Measurements from ENCODE around the gene STK17B.
"Not testable (repeated sequence)": the region's sequence is repeated elsewhere in the genome, so short reads cannot be mapped to it uniquely, and the experiment has no call there.

STK17B gene

GRCh38 chr2:196105951-196106350 is 65.4 kb downstream of the STK17B start:
- DNase-seq = no peak

GRCh38 chr2:196104066-196104465 is 67.3 kb downstream of the STK17B start:
- no peak for DNase-seq

- no peak for DNase-seq
These were observed 67.8 kb downstream of the STK17B start for GRCh38 chr2:196103626-196104025.

GRCh38 chr2:196101325-196101991 is 69.9 kb downstream of the STK17B start:
- DNase-seq = no peak

GRCh38 chr2:196099916-196100315 is 71.5 kb downstream of the STK17B start:
- no peak for DNase-seq

- DNase-seq = no peak
These were observed 73.3 kb downstream of the STK17B start for GRCh38 chr2:196097864-196098660.

GRCh38 chr2:196096982-196097745 is 74.2 kb downstream of the STK17B start:
- DNase-seq = no peak

GRCh38 chr2:196096264-196096663 is 75.1 kb downstream of the STK17B start:
- no peak for DNase-seq

- DNase-seq = not testable (repeated sequence)
These were observed 81.9 kb downstream of the STK17B start for GRCh38 chr2:196089448-196089847.

GRCh38 chr2:196088203-196088602 is 83.2 kb downstream of the STK17B start:
- no peak for DNase-seq

GRCh38 chr2:196086517-196087368 is 84.6 kb downstream of the STK17B start:
- no peak for DNase-seq

GRCh38 chr2:196083601-196084000 is 87.8 kb downstream of the STK17B start:
- no peak for DNase-seq
